Neural progenitor cell (in vitro differentiated cells): ENCODE data around the gene SLC38A10.

Experiments used
- EZH2 ChIP-seq: fragments of 200-600 bp; sonication (generic); IDR thresholded peaks from 2 replicates; pipeline ENCODE4 v1.6.1; 2017; ENCODE audit warnings: antibody characterized with exemption, mild to moderate bottlenecking, moderate library complexity
- EZH2phosphoT487 ChIP-seq: fragments of 200-600 bp; sonication (generic); IDR thresholded peaks from 2 replicates; pipeline ENCODE4 v1.6.1; 2017; ENCODE audit warnings: antibody characterized with exemption
- TF ChIP-seq, protein P1 (sequence below): fragments of 200-600 bp; sonication (generic); IDR thresholded peaks from 2 replicates; pipeline ENCODE4 v1.5.1; 2017; ENCODE audit warnings: antibody characterized with exemption, mild to moderate bottlenecking

DNA sequence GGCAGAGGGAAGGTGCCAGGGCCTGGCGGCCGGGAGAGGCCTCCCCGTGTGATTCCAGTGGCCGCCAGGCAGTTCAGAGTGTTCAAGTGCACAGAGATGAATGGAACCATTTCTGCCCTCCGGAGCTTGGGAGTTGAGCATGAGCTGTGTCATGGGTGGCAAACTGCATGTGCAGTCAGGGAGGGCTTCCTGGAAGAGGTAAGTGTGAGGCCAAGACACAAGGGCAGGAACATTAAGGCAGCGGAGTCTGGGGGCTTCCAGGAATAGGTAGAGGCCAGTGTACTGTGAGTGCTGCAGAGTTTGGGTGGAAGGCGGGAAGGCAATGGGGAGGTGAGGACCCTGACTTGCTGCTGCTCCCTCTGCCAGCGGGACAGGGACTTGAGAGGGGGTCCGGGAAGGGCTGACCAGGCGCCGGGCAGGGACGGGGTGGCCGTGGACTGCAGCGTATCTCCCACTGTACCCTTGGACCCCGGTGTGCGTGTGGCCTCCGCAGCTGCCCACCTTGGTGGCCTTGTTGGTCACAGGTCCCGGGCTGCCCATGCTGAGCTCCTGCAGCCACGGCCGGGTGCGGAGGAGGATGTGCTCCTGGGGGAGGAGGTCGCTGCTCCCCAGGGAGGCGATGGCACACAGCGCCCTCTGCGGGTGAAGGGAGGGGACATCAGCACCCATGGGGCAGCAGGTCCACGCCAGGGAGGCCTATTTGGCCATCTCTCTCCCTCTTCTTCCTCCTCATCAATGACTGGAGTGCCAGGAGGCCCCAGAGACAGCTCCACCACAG is 64.9 kb downstream of the SLC38A10 start:
- no peak for TF ChIP-seq EZH2
- TF ChIP-seq, protein P1, sequence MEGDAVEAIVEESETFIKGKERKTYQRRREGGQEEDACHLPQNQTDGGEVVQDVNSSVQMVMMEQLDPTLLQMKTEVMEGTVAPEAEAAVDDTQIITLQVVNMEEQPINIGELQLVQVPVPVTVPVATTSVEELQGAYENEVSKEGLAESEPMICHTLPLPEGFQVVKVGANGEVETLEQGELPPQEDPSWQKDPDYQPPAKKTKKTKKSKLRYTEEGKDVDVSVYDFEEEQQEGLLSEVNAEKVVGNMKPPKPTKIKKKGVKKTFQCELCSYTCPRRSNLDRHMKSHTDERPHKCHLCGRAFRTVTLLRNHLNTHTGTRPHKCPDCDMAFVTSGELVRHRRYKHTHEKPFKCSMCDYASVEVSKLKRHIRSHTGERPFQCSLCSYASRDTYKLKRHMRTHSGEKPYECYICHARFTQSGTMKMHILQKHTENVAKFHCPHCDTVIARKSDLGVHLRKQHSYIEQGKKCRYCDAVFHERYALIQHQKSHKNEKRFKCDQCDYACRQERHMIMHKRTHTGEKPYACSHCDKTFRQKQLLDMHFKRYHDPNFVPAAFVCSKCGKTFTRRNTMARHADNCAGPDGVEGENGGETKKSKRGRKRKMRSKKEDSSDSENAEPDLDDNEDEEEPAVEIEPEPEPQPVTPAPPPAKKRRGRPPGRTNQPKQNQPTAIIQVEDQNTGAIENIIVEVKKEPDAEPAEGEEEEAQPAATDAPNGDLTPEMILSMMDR = peak; percentile 37
- TF ChIP-seq EZH2phosphoT487 = no peak
